GM03348 (cell line): Measurements from ENCODE around the gene SPAAR.
"Not testable (repeated sequence)": the region's sequence is repeated elsewhere in the genome, so short reads cannot be mapped to it uniquely, and the experiment has no call there.

Experiments
- DNase-seq: peaks from one replicate; pipeline ENCODE4 v3.0.0; 2012; ENCODE audit warnings: low spot score

The SPAAR gene

DNA sequence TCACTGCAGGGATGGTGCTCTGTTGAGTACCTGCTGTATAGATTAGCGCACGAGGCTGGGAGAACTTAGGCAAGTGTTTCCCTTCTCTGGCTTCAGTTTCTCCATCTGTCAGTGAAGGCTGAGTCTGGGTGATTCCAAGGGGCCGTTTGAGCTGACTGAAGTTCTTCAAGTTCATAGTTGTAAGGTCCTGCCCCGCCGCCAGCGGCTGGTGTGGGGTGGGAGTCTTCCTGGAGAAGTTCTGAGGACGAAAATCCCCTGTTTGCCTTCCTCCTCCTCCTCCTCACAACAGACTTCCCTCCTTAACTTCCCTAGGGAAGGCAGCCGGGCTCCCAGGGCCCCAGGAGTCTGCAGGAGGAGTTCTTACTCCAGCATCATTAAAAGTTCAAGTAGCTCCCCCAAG lies 5.0 kb upstream of the SPAAR start:
- no peak for DNase-seq

DNA sequence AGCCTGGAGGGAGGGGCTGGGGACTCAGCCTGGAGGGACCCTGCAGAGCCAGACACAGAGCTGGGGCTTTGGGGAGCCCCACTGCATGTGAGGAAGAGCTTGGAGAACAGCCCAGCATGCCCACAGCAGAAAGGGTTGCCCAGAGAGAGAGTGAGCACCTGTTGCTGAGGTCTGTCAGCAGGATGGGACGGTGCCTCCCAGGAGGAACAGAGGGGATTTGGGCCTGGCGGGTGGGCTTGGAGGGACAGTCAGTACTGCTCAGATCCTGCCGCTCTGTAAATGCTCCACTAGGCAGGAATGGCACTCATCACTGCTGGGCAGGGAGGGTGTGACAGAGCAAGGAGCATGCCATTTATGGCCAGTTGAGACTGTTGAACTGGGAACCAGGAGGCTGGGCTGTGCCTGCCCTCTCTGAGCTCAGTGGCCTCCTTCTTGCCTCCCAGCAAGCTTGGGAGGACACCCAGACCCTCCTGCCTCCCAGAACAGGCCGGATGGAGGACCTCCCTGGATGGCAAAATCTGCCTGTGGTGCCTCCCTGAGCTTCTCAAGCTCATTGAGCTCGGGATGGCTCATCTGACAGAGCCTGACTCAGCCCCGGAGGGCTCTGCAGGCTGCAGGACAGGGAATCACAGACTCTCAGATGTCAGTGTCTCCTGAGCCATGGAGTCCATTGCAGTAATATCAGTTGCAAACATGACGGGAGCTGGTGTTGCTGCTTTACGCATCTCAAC lies 4.1 kb upstream of the SPAAR start:
- DNase-seq, result peak; percentile 45

DNA sequence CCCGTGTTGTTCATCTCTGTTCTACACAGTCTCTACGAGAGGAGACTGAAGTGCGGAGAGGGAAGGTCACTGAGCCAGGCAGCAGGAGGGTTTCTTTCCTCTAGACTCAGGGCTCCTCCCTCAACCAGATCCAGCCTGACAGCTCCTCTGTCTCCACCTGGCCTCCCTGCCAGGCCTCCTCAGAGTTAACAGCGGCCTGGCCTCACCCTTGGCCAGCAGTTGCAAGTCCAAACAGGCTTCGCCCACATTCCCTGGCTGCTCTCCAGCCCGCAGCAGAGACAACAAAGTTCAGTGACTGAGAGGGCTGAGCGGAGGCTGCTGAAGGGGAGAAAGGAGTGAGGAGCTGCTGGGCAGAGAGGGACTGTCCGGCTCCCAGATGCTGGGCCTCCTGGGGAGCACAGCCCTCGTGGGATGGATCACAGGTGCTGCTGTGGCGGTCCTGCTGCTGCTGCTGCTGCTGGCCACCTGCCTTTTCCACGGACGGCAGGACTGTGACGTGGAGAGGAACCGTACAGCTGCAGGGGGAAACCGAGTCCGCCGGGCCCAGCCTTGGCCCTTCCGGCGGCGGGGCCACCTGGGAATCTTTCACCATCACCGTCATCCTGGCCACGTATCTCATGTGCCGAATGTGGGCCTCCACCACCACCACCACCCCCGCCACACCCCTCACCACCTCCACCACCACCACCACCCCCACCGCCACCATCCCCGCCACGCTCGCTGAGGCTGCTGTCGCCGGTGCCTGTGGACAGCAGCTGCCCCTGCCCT lies 3.2 kb upstream of the SPAAR start, which contains the start of gene HRCT1:
Gene HRCT1 (plus strand): TSS at position 291 of the 768 bp plus-strand sequence. CDS start 86 bp downstream, at position 377.
- peak; percentile 91 for DNase-seq

DNA sequence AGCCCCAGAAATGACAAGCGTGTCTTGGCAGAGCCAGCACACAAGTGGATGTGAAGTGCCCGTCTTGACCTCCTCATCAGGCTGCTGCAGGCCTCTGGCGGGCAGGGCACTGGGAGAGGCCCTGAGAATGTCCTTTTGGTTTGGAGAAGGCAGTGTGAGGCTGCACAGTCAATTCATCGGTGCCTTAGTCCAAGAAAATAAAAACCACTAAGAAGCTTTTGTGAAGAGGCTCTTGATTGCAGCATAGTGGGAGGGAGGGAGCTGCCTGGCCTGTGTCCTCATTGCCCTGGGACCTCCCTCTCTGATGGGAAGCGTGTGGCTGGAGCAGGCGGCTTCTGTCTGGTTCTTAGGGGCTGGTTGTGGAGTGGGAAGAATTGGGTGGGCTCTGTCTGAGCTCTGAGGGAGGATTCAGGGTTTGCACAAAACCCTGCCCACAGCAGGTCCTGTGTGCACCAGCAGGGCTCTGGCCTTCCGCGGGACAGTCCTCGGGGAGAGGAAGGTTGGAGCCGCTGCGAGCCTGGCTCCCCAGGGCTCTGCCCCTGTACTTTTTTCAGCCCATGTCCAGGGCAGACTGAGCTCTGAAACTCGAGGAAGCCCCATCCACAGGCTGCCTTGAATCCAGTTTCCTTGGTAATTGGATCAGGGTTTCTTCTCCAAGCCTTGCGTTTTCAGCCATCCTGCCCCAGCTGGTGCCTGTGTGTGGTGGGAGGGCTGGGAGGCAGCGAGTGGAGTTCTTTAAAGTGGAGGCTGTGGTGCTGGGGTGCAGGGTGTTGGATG lies 2.2 kb upstream of the SPAAR start:
- peak; percentile 89 for DNase-seq

DNA sequence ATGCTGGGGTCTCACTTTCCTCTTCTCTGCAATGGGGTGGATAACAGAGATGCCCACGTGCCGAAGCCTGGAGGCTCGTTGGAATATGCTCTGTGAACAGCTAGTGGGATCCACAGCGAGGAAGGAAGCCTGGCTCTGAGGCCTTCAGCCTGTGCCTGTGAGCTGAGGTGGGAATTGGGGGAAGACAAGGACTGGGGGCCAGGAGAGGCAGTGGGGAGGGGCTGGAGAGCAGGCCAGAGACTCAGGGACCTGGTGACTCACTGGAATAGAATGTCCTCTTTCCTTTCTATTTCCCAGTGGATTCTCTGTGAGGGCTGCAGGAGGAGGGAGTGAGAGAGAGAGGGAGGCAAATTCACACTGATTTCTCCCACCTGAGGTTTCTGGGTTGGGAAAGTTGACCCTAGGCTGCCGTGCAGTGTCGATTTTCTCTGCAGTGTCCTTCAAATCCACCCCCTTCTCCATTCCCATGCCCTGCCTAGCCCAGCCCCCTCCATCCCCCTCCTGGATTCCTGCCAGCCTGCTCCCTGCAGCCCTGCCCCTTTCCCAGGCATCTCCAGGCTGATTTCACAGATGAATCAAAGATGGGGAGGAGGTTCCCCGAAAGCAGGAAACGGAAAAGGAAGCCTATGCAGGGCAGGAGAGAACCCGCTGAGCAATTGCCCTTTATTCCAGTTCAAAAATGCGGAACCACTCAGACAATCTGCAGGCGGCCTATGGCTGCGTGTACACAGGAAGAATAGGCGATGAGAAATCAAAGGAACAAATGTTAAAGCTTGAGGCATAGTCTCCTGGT lies 1.4 kb upstream of the SPAAR start:
- peak; percentile 88 for DNase-seq

DNA sequence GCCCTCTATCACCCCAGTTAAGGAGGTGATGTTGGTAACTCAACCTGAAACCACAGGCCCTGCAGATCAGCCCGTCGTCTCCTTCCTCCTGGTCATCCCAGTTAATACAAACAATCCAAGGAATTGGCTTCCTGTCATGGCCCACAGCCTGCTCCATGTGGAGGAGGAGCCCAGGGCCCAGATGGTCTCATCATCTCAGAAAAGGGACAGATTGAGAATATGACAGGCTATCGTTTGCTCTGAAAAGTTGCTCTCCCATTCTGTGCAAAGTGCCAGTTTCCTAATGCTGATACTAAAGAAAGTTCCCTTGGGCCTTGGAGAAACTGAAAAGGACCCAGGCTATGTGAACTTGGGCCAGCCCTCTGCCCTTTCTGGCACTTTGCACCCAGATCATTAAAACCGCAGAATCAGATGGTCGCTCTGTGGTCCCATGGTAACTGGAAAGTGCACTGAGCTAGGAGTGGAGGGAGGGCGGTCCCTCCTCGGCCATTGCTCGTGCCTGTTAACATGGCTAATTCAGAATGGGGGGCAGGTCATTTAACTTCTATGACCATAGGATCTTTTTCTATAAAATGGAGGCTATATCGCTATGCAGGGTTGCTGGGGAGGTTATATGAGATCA lies 675 bp upstream of the SPAAR start:
- peak; percentile 54 for DNase-seq

DNA sequence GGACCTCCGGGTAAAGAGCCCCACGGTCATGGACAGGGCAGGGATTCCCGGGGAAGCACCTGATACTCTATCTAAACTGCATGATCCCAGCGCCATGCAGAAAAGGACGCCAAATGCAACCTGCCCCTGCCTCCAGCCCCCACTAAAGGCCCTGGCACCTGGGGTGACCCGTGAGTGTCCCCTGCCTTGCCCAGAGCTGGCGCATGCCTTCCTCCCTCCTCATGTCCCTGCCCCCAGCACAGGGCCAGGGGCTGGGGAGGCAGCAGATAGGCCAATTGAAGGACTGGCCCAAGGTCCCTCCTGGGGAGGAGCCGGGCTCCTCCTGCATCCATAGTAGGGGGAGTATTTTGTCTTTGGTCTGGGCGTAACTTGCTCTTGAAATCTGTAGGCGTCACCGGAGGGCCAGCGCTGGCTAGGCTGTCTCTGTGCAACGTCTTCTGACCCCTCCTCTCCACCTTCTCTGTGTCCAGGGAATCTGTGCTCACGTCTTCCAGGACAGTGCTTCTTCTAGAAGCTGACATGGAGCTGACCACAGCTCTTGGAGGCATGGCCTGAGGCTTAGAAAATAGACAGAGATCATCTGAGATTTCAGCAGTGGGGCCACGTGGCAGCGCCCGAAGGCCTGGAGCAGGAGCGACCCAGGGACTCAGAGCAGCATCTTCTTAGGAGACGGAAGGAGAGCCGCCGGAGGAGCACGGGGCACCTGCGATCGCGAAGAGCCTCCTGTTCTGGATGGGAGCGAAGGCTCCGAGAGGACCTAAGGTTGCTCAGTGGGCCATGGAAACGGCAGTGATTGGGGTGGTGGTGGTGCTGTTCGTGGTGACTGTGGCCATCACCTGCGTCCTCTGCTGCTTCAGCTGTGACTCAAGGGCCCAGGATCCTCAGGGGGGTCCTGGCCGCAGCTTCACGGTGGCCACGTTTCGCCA lies 660 bp downstream of the SPAAR start:
- no peak for DNase-seq

DNA sequence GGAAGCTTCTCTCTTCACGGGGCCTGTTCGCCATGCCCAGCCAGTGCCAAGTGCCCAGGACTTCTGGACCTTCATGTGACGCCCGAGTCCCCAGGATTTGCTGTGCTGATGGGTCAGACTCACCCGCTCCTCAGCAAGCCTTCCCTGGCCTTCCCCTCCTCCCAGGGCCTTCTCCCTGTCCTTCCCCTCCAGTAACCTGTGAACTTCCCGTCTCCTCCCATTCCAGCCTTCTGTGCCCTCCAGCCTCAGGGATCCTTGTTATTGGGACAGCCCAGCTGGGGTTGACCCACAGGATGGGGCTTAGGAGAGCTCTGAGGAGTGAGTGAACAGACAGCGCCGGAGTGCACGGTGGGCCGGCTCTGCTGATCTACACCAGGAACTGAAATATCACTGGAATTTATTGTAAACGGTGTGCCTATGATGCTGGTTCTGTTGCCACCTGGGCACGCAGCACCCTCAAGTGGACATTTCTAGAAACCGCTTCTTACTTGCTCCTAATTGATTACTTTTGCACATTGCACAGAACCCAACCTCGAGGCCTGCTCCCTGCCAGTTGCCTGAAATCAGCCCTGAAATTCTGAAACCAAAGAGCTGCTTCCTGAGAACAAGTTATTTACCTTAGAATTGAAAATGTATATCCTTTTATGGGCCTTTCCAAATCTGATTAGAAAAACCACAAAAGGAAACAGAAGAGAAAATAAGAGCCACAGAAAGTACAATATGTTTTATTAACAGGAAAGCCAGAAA lies 1.5 kb downstream of the SPAAR start:
- DNase-seq, result peak; percentile 61

DNA sequence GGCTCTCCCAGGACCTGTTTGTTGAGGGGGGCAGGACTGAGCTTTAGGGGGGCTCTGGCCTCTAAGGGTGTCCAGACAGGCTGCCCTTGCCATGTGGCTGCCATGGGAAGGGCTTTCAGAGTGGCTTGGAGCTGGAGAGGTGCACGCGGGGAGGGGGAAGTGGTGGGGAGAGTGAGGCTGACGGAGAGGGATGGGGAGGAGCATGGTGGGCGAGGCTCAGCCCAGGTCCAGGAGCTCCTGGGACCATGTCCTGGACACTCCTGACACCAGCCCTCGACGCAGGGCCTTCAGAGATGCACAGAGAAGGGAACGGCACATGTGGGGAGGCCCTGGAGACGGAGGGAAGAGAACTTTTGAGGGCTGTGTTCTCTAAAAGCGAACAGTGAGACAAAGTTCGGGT lies 2.4 kb downstream of the SPAAR start:
- no peak for DNase-seq

DNA sequence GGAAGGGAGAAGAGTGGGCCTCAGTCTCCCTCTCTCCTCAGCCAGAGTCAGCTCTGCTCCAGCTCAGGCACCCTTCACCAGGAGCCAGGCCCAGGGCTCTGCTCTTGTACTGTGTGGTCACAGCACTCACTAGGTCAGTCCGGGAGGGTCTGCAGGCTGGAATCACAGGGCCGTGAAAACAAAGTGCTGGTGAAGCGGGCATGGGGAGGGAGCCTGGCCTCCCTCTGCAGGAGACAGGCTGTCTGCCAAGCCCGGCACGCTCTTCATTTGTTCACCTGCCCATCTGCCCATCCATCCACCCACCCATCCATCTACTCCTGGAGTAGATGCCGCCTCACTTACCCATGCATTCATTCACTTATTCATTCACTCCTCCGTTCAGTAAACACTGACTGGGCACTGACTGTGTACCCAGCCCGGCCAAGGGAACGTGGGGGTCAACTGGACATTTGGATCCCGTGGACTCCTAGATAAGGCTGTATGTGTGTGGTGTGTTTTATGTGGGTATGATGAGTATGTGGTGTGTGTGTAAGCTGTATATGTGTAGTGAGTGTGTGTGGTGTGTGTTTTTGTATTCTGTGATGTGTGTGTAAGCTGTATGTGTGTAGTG lies 3.6 kb downstream of the SPAAR start:
- no peak for DNase-seq

DNA sequence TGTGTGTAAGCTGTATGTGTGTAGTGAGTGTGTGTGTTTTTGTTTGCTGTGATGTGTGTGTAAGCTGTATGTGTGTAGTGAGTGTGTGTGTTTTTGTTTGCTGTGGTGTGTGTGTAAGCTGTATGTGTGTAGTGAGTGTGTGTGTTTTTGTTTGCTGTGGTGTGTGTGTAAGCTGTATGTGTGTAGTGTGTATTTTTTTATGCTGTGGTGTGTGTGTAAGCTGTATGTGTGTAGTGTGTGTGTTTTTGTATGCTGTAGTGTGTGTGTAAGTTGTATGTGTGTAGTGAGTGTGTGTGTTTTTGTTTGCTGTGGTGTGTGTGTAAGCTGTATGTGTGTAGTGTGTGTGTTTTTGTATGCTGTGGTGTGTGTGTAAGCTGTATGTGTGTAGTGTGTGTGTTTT lies 4.1 kb downstream of the SPAAR start:
- DNase-seq, result not testable (repeated sequence)

DNA sequence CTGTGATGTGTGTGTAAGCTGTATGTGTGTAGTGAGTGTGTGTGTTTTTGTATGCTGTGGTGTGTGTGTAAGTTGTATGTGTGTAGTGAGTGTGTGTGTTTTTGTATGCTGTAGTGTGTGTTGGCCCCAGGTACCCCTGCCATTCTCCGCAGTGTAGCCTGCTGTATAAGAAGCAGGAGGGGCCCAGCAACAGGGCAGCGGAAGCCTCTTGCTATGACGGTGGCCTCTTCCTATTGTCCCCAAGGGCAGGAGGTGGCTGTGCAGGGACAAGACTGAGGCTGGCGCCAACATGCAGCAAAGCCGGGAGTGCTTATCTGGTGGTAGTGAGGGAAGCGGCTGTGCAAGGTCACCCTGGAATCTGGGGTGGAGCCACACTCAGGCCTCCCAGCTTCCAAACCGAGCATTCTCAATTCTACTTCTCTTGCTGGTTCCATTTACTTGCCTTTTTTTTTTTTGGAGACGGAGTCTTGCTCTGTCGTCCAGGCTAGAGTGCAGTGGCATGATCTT lies 5.1 kb downstream of the SPAAR start:
- DNase-seq, result peak; percentile 25

DNA sequence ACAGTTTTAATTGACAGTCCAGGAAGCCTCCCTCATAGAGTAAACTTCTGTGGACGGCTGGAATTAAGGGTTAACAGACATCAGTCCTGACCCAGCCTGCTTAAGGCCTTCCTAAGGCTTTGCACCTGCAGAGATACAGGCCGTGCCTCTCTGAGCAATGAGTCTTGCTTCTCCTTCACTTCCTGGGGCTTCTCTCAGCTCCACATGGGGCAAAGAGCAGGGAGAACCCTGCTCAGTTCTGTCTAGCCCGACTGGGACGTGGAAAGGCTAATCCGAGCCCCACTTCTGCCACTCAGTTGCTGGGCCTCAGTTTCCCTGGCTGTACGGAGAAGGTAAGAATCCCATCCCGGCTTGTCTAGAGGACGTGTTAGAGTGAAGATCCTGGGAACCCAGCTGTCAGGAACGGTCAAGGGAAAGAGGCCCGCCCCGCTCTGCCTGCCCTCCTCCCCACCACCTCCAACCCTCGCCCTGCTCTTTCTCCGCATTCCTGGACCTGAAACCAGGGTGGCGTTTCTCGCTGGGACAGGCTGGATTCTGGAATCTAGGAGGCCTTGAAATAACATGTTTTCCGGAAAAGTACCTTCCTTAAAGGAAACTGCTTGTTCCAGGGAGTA lies 6.5 kb downstream of the SPAAR start:
- DNase-seq, result no peak

DNA sequence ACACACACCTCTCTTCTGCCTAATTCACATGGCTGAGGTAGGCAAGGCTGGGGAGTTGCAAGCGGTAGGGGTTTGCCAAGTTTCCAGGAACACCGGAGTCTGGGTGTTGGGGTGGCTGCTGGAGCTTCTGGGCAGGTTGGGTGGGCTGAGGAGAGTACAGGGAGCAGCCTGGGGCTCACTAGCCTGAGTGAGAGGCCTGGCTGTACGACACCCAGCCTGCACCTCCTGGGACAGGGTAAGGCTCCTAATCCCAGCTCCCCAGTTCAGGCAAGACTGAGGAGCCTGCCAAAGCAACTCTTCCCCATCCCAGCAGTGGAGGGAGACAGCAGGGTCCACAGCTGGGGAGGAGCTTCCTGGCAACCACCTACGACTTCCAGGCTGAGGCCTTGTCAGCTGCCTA lies 8.0 kb downstream of the SPAAR start:
- no peak for DNase-seq

DNA sequence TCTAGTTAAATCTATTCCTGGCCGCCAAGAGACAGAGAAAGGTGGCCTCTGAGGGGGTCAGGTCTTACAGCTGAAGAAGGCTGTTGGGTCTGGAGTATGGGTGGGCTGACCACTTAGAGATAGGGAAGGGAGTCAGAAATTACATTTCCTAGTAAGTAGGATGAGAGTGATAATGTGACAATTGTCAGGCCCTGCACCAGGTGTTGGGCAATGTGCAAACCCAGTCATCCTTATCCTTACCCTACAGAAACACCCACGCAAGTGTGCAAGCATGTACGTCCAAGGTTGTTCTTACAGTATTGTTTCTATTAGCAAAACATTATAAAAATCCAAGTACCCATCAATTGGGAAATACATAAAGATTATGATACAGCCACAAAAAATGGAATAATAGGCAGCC lies 9.5 kb downstream of the SPAAR start:
- DNase-seq, result no peak

DNA sequence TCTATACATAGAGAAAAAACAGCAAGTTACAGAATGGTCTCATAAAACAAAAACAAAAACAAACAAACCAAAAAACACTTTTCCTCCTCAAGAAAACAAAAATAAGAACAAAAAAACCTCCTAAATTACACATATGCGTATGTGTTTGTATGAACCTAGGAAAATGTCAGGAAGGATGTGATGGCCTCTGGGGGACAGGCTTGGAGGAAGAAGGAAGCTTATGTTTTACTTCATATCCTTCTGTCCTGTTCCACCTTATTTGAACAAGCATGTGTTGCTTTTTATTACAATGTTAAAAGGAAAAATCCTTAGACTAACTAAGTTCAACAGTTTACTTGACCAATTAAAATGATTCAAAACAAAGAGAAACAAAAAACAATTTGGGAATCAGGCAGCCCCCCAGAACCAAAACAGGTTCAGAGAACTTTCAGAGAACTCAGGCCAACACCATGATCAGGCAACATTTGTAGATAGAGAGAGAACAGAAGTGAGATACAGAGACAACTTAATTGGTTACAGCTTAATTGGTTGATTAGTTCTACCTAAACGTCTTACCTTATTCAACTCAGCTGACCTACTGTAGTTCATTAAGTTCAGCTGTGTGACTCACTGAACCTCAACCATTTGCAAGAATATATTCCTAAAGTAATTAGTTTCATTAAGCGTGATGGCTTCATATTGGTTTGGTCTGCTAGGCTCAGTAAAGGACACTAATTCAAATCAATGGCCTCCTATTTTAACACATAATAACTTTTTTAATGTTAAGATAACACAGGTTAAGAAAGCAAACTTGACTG lies 10.1 kb downstream of the SPAAR start:
- no peak for DNase-seq

DNA sequence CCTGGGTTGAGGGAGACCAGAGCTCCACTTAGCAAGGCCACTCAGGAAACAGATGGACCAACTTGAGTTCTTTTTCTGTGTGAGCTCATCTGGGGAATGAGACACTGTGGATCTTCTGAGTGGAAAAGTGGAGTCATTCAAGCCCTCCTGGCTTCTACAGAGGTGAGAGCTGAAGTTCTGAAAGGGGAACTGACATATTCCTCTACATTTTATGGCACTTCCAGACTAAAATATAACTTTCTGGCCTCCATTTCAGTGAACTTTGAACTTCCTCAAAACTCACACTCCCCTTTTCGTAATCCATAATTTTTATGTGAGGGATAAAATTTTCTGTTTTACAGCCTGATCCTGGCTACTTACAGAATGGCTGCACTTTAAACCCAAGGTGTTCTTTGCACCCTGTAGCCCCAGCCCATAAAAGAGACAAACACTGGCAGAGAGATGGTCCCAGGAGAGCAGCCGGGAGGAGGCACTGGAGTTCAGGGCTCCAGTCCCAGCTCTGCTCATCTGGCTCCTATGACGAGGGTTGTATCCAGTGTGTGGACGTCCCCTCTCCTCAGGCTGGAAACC lies 10.8 kb downstream of the SPAAR start:
- peak; percentile 16 for DNase-seq
